PC-3 (cell line): ENCODE results near the gene PCARE. TPM values are rescaled to one million over a fixed set of nuclear protein-coding genes. Genes with fewer than 3 reads are reported as not detected.

Experiments used
- ATAC-seq: fragments of 200-7000 bp; cut with Tn5 transposase; 2 replicates; pipeline ENCODE4 v1.9.1; 2020; ENCODE audit warnings: mild to moderate bottlenecking, moderate library complexity
- BruUV-seq: library from RNA; stranded (reverse); fragments of 400-500 nt; replicated peaks from 2 replicates; lab custom pipeline; 2021; lab: Mats Ljungman, UMichigan
- CTCF ChIA-PET: fragments of 300-600 bp; sonication (Branson Sonifier 250); formaldehyde crosslinking; loops from one replicate; lab custom pipeline; 2022; ENCODE audit warnings: antibody characterized with exemption; lab: Charles Lee
- POLR2A ChIA-PET: fragments of 300-600 bp; sonication (Branson Sonifier 250); formaldehyde crosslinking; loops from one replicate; lab custom pipeline; 2022; ENCODE audit warnings: antibody characterized with exemption; ENCODE audit not compliant: unreplicated experiment; lab: Charles Lee
- DNase-seq: peaks from one replicate; pipeline ENCODE4 v3.0.0-alpha.2; 2015
- H2AFZ ChIP-seq: fragments of 300-600 bp; sonication (generic); 2 replicates; pipeline ENCODE4 v1.6.0; 2016; ENCODE audit warnings: antibody characterized with exemption, low read length
- H3F3A ChIP-seq: fragments of 300-600 bp; sonication (generic); one replicate; pipeline ENCODE4 v1.6.0; 2017; ENCODE audit warnings: antibody characterized with exemption, low read length, control low read depth, mild to moderate bottlenecking; ENCODE audit not compliant: unreplicated experiment
- H3K27ac ChIP-seq: fragments of 300-600 bp; sonication (generic); 2 replicates; pipeline ENCODE4 v1.5.1; 2016; ENCODE audit warnings: mild to moderate bottlenecking, low read length
- H3K27me3 ChIP-seq: fragments of 300-600 bp; sonication (generic); 2 replicates; pipeline ENCODE4 v1.6.1; 2016; ENCODE audit warnings: low read length, mixed read lengths
- H3K36me3 ChIP-seq: fragments of 300-600 bp; sonication (generic); 2 replicates; pipeline ENCODE4 v1.6.1; 2016; ENCODE audit warnings: low read depth, mixed run types, low read length, mixed read lengths
- H3K4me1 ChIP-seq: fragments of 300-600 bp; sonication (generic); 2 replicates; pipeline ENCODE4 v1.5.1; 2016; ENCODE audit warnings: low read length; ENCODE audit not compliant: insufficient read depth
- H3K4me2 ChIP-seq: fragments of 300-600 bp; sonication (generic); 2 replicates; pipeline ENCODE4 v1.6.0; 2016; ENCODE audit warnings: low read length
- H3K4me3 ChIP-seq: fragments of 300-600 bp; sonication (generic); 2 replicates; pipeline ENCODE4 v1.5.1; 2016; ENCODE audit warnings: mild to moderate bottlenecking, low read length, mixed read lengths
- H3K79me2 ChIP-seq: fragments of 300-600 bp; sonication (generic); 2 replicates; pipeline ENCODE4 v1.6.1; 2017; ENCODE audit warnings: low read length, mixed read lengths
- H3K9ac ChIP-seq: fragments of 300-600 bp; sonication (generic); 2 replicates; pipeline ENCODE4 v1.6.0; 2016; ENCODE audit warnings: mild to moderate bottlenecking, low read length
- H3K9me2 ChIP-seq: fragments of 300-600 bp; sonication (generic); replicated peaks from 2 replicates; pipeline ENCODE4 v1.6.1; 2016; ENCODE audit warnings: mixed run types, low read length, mixed read lengths
- H3K9me3 ChIP-seq: fragments of 300-600 bp; sonication (generic); 2 replicates; pipeline ENCODE4 v1.6.1; 2016; ENCODE audit warnings: low read length, mixed read lengths
- H4K20me1 ChIP-seq: fragments of 300-600 bp; sonication (generic); 2 replicates; pipeline ENCODE4 v1.6.1; 2016; ENCODE audit warnings: low read length, mixed read lengths
- CTCF ChIP-seq: fragments of 300-600 bp; sonication (generic); conservative IDR thresholded peaks from 2 replicates; pipeline ENCODE4 v1.5.1; 2017; ENCODE audit warnings: antibody characterized with exemption, low read depth, mild to moderate bottlenecking, low read length
- EZH2 ChIP-seq: fragments of 300-600 bp; sonication (generic); IDR thresholded peaks from one replicate; pipeline ENCODE4 v1.6.1; 2017; ENCODE audit warnings: antibody characterized with exemption, mild to moderate bottlenecking, low read length; ENCODE audit not compliant: unreplicated experiment
- EZH2phosphoT487 ChIP-seq: fragments of 300-600 bp; sonication (generic); IDR thresholded peaks from 2 replicates; pipeline ENCODE4 v1.6.1; 2018; ENCODE audit warnings: mild to moderate bottlenecking, antibody characterized with exemption, low read length, borderline replicate concordance
- intact Hi-C: fragments of 100-400 bp; cut with micrococcal nuclease; formaldehyde crosslinking; loops from 2 replicates; pipeline ENCODE4 v1.9.0; 2023
- total RNA-seq: library from RNA; depleted of rRNA; stranded (reverse); fragments of >200 nt; gene quantifications from 2 replicates; pipeline ENCODE4 v1.2.3, GENCODE V29; 2014

PCARE gene
- total RNA-seq, 1 experiment from 2014 or later = not detected

DNA sequence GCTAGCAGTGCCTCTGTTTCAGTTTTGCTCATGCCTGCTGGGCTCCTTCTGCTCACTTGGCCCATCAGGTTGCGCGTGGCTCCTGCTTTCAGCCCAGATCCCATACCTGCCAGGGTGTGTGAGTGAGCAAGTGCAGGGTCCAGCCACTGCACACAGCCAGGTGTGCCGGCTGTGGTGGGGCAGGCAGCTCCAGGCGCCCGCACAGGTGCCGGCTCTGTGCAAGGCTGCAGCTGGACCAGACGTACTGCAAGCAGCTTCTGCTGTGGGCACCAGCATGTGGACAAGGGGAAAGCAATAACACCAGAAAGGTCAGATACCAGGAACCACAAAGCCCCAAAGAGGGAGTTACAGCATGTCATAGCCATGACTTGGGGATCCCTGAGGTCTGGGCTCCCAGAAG is 5.6 kb upstream of the PCARE start:
- Histone ChIP-seq H3K4me1 (no peaks in the 10 kb centered on the region), H3K27ac (no peak overlapping the region), H4K20me1 (no peaks in the 10 kb centered on the region), H3K4me2 (no peak overlapping the region), H3K9me2 (no peaks in the 10 kb centered on the region), H3K9ac (no peak overlapping the region), H3K27me3 (no peaks in the 10 kb centered on the region), H3K79me2 (no peaks in the 10 kb centered on the region), H2AFZ (no peak overlapping the region), H3K9me3 (peaks cover 5% of the 10 kb centered on the region), H3F3A (no peaks in the 10 kb centered on the region), H3K36me3 (no peaks in the 10 kb centered on the region), H3K4me3 (no peak overlapping the region)
- ATAC-seq (no peak), DNase-seq (no peak)
- no TSS peak for BruUV-seq
- intact Hi-C loops = no loop called here
- TF ChIP-seq CTCF = no peak
- no peak for TF ChIP-seq EZH2
- no peak for TF ChIP-seq EZH2phosphoT487
- ChIA-PET CTCF (no interaction called here), POLR2A (no interaction called here)

DNA sequence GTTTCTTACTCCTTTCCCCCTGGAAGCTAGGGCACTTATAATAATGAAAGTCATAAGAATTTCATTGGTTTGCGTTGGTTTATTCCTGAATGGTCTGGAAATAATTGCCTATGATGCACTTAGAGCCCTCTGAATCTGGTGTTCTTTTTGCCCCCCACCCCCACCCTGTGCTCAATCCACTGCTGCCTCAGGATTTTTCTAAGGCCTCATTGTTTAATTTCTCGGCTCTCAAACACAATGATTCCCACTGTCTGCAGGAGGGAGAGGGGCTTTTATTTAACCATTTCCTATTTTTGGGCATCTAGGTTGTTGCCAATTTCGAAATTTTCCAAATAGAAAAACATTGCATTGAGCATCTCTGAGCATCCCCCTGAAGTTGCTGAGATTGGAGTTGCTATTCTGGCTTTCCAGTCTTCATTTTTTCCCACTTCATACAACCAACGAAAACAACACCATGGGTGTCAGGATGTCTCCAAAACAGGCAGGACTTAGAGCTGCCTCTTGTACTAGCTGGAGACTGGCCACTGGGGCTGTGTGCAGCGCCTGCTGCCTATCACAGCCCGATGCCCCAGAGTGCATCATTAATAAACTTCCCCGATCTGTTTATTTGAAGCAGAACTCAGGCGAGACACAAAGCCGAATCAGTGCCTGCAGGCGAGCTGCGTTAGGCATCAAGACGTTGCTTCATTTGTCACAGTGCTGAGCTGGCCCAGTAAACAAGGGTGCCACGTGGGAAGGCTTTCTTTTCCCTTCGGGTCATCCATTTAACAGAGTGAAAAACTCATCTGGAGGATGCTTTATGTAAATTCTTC is 1.8 kb upstream of the PCARE start:
- no peak overlapping the region for H2AFZ ChIP-seq
- TF ChIP-seq CTCF (no peak), EZH2phosphoT487 (no peak), EZH2 (no peak)
- H3K36me3 ChIP-seq = no peaks in the 10 kb centered on the region
- H3K27ac ChIP-seq = no peak overlapping the region
- no peak overlapping the region for H3K4me2 ChIP-seq
- POLR2A ChIA-PET = interaction anchor here (0.5 kb wide), 1 partner anchor 85 kb away, joined by 3 read pairs; no protein-coding TSS in a partner anchor
- H3K79me2 ChIP-seq = no peaks in the 10 kb centered on the region
- H3F3A ChIP-seq = no peaks in the 10 kb centered on the region
- no peaks in the 10 kb centered on the region for H4K20me1 ChIP-seq
- intact Hi-C loops = no loop called here
- H3K9ac ChIP-seq = no peak overlapping the region
- H3K9me3 ChIP-seq = peaks cover 5% of the 10 kb centered on the region
- DNase-seq (peak; percentile 30), ATAC-seq (peak; percentile 18; the same call in 1 of the 2 replicates)
- no peaks in the 10 kb centered on the region for H3K9me2 ChIP-seq
- H3K4me1 ChIP-seq = no peaks in the 10 kb centered on the region
- H3K27me3 ChIP-seq = no peaks in the 10 kb centered on the region
- CTCF ChIA-PET = no interaction called here
- no TSS peak for BruUV-seq
- no peak overlapping the region for H3K4me3 ChIP-seq

DNA sequence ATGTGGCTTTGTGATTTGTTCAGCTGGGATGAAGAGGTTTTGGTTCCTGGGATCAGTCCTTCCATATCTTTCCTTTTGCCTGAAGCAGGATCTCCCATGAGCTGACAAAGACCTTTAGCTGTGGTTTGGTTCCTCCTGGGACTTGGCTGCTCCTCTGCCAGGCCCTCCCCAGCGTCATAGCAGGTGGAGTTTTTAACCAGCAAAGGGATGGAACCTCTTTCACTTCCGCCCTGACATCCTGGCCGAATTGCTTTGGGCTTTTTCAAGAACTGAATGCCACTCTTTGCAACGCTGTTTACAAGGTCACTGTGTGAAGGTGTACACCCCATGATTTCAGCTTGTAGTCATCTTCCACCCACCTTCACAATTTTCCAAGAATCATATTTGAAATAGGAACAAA is 390 bp downstream of the PCARE start:
- POLR2A ChIA-PET = no interaction called here
- H4K20me1 ChIP-seq = no peaks in the 10 kb centered on the region

More for the DNA sequence above, 390 bp downstream of the PCARE start:
- Histone ChIP-seq H3K79me2 (no peaks in the 10 kb centered on the region), H3K9me2 (no peaks in the 10 kb centered on the region), H3F3A (no peaks in the 10 kb centered on the region), H3K4me1 (no peaks in the 10 kb centered on the region), H3K9ac (no peak overlapping the region), H2AFZ (no peak overlapping the region), H3K9me3 (no peaks in the 10 kb centered on the region), H3K27ac (no peak overlapping the region), H3K4me2 (no peak overlapping the region), H3K4me3 (no peak overlapping the region), H3K36me3 (no peaks in the 10 kb centered on the region), H3K27me3 (no peaks in the 10 kb centered on the region)
- intact Hi-C loops = no loop called here
- CTCF ChIA-PET = no interaction called here
- DNase-seq (no peak), ATAC-seq (no peak)
- TF ChIP-seq CTCF (no peak), EZH2 (no peak), EZH2phosphoT487 (no peak)
- no TSS peak for BruUV-seq
